AG09309 (cell line): ENCODE data around the gene BICD1.
A peak's percentile ranks its signal among the peaks of the same experiment; 100 is the strongest.

Experiments used
- DNase-seq: peaks from one replicate; pipeline ENCODE4 v3.0.0-alpha.2; 2010; ENCODE audit warnings: low read depth
- H3K4me3 ChIP-seq: 2 replicates; pipeline ENCODE4 v1.5.1; 2011; ENCODE audit warnings: mild to moderate bottlenecking, low read depth, low read length, moderate library complexity; ENCODE audit not compliant: control insufficient read depth
- TF ChIP-seq, protein P1 (sequence below): IDR thresholded peaks from 2 replicates; pipeline ENCODE4 v1.5.1; 2011; ENCODE audit warnings: mild to moderate bottlenecking, low read depth, low read length, inconsistent platforms; ENCODE audit not compliant: insufficient read depth, control insufficient read depth; ENCODE audit errors: missing control alignments

BICD1 gene

DNA sequence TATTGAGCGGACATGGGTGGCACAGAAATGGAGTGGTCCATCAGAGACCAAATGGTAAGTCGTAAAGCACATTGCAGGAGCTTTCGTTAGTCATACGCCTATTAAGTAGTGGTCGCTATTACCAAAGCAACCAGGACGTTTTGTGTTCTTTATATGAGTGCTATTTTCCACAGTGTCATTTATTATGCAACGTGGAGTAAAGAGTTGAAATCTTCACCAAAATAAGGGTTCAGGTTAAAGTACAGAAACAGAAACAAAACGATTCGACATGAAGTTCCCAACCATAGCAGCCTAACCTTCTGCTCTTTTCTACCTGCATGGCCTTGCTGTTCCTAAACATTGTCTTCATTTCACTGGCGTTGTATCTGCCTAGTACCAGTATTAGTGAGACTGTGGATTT is 272.6 kb downstream of the BICD1 start:
- DNase-seq, result no peak
- H3K4me3 ChIP-seq, result no peak overlapping the region
- TF ChIP-seq, protein P1, sequence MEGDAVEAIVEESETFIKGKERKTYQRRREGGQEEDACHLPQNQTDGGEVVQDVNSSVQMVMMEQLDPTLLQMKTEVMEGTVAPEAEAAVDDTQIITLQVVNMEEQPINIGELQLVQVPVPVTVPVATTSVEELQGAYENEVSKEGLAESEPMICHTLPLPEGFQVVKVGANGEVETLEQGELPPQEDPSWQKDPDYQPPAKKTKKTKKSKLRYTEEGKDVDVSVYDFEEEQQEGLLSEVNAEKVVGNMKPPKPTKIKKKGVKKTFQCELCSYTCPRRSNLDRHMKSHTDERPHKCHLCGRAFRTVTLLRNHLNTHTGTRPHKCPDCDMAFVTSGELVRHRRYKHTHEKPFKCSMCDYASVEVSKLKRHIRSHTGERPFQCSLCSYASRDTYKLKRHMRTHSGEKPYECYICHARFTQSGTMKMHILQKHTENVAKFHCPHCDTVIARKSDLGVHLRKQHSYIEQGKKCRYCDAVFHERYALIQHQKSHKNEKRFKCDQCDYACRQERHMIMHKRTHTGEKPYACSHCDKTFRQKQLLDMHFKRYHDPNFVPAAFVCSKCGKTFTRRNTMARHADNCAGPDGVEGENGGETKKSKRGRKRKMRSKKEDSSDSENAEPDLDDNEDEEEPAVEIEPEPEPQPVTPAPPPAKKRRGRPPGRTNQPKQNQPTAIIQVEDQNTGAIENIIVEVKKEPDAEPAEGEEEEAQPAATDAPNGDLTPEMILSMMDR, result no peak

DNA sequence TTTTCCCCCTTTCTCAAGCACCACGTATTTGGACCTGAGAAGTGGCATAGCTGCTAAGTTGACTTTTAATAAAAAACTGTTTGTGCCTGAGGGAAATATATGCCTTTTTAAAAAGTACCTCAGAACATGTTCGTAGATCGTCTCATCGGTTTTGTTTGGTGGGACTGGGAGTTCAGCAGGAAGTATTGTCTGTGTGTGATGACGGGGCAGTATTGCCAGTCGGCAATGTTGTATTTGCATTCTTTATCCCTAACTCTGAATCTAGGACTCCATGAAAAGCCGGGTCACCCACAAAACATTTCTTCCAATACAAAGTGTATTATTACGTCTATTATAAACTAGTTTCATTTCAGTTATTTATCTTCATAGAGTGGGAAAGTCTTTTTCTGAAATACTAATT is 273.0 kb downstream of the BICD1 start:
- TF ChIP-seq, protein P1, result no peak
- DNase-seq, result no peak
- no peak overlapping the region for H3K4me3 ChIP-seq

DNA sequence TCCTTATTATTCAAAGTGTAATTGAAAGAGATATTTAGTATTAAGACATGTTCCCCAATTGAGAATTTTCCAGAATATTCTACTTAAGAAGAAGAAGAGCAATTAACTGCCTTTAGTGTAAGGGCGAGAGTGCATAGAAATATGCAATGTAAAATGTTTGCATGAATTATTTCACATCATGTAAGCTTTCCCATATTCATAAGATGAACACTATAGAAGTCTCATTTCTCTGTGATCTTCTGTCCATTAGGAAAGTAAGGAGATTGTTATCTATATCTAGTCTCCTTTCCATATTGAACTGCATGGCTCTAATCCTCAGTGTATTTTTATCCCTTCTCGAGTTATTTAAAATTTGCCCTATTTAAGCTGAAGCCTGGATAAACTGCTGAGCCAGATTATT is 275.6 kb downstream of the BICD1 start:
- H3K4me3 ChIP-seq, result no peak overlapping the region
- TF ChIP-seq, protein P1, result no peak
- DNase-seq, result no peak

DNA sequence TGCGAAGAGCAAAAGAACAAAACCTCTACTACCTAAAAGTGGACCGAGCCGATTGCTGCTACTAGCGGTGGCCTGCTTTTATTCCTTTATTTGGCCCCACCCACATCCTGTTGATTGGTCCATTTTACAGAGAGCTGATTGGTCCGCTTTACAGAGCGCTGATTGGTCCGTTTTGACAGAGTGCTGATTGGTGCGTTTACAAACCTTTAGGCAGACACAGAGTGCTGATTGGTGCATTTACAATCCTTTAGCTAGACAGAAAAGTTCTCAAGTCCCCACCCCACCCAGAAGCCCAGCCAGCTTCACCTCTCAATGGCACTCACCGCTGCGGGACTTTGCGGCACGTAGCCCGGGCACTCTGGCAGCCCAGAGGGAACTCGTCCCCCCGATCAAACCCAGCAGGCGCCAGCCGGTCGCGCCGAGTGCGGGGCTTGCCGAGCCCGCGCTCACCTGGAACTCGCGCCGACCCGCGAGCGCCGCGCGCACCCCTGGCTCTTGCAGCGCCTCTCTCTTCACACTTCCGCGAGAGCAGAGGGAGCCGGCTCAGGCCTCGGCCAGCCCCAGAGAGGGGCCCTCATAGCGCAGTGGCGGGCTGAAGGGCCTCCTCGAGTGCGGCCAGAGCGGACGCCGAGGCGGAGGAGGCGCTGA is 284.0 kb downstream of the BICD1 start:
- DNase-seq, result no peak
- TF ChIP-seq, protein P1, result no peak
- peak overlapping the region; percentile 20; the same call in 1 of the 2 replicates for H3K4me3 ChIP-seq

DNA sequence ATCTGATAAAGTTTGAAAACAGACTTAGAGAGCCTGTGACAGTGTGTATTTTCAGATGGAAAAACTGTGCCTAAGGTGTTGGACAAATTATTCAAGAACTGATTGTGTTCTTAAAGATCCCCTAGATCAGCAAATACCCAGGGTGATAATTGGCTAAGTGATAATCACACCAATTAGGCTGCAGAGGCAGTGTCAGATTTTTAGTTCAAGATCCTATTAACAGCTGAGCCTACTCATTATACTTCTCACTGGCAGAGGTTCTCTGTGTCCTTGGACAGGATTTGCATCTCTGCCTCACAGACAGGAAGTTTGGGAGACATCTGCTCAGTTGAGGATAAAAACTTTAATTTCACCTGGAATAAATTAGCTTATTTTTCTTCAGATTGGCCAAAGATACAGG is 288.4 kb downstream of the BICD1 start:
- H3K4me3 ChIP-seq, result no peak overlapping the region
- TF ChIP-seq, protein P1, result no peak
- DNase-seq, result no peak

DNA sequence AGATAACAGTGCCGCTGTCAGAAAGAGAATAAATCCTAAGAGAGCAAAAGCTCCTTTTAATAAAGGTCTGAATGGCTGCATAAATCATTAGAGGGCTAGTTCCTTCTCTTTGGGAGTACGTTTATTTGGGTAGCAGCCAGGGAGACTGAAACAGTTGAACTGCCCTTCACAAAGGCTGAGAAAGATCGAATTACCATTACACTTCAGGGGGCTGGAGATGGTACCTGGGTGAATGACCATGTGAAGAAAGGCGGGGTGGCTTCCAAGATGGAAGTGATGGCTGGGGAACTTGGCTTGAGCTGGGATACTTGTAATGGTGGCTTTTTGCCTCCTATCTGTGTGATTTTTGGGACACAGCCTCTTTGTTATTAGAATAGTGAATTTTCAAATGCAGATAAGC is 291.0 kb downstream of the BICD1 start:
- no peak for DNase-seq
- TF ChIP-seq, protein P1, result no peak
- no peak overlapping the region for H3K4me3 ChIP-seq
